Inferior parietal cortex (tissue), 1 donor: ENCODE measurements around the gene DNAH6.

ENCODE experiments used
- DNase-seq: peaks from one replicate; pipeline ENCODE4 v3.0.0-alpha.2; 2016; ENCODE audit errors: extremely low spot score

Gene DNAH6

DNA sequence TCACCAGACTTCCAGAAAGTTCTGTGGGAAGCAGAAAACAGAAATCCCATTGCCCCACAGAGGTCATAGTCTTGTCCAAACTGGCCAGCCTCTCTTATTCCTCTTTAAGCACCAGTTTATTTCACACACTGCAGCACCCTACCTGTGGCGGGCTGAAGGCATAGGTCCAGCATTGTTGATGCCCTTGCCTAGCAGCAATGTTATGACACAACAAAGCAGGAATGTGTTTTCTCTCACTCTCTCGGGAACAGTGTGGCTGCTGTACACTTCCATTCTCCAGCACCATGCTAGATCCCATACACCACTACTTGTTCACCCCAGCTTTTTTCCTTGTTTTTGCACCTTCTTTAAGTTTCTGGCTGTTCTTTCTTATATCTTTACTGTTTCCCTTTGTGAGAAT is 181.6 kb downstream of the DNAH6 start:
- no peak for DNase-seq

DNA sequence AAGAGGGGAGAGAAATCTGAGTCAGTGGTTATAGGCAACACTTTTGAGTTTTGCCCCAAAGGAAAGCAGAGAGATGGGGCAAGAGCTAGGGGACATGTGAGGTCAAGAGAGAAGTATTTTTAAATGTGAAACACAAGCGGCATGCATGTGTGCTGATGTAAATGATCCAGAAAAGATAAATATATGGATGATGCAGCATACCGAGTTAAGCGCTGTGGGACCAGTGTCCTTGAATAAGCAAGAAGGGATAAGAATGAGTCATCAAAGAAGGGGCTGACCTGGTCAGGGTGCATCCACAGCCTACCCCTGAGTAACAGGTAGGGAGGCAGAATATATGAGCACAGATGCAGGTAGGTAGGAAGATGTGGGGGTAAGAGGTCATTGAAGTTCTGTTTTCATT is 183.7 kb downstream of the DNAH6 start:
- DNase-seq: no peak

DNA sequence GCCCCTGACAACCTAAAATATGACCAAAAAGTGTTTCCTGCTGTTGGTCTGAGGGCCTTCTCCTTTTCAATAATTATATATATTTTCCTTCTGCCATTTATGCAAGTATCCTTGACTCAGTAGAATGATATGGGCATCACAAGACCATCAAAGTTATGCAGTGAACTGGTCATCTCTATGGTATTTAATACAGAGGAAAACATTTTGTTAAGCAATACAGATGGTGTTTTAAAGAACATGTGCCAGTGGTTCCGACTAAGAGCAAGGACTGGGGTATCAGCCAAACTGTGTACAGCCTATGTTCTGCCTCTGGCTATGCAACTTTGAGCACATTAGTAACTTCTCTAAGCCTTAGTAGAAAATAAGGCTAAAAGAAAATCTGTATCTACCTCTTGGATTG is 185.6 kb downstream of the DNAH6 start:
- no peak for DNase-seq

DNA sequence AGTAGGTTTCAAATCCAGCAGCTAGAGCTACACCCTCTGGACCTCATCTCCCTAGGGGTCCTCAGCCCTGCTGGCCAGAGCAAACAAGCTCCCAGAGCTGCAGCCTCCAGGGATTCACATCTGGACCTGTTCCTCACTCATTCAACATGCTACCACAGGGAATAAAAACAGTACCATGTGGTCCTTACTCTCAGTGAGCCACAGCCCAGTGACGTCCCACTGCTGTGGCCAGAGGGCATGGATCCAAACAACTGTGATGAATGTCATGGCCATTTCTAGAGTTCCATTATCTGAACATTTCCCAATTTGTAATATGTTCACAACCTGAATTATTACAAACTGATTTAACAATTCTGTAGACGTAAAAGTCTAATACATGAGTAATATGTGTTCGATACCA is 186.6 kb downstream of the DNAH6 start:
- DNase-seq: no peak

- no peak for DNase-seq
Observed at GRCh38 chr2:84703831-84704230, 187.5 kb downstream of the DNAH6 start.

DNA sequence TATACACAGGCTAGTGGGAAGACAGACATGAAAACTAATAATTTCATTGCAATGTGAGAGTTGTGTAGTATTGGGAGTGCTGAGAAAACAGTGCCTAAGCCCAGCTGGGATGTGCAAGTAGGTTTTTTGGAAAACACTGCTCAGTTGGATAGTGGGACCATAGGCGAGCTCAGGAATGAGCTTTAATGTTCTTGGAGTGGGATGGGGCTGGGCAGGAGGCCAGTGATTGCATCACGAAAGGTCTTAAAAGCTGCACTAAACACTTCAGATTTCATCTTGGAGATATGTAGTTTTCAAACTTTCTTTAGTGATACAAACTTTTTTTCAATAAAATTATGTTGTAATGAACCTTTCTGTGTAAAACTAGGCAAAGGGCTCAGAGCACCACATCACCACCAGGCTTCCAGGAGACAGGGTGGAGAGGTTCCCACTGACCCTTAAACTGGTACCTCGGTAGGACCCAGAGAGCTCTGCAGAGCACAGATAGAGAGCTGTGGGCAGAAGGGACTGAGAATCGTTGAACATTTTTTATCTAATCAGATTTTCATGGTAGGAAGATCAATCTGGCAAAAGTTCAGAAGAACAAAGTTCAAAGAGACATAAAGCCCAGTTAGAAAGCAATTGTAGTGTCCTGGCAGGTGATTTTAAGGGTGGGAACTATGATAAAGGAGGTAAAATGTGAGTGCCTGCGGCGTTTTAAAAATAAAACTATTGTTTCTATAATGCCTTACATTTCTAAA is 188.4 kb downstream of the DNAH6 start:
- no peak for DNase-seq

- no peak for DNase-seq
Observed at GRCh38 chr2:84705858-84706257, 189.6 kb downstream of the DNAH6 start.

DNA sequence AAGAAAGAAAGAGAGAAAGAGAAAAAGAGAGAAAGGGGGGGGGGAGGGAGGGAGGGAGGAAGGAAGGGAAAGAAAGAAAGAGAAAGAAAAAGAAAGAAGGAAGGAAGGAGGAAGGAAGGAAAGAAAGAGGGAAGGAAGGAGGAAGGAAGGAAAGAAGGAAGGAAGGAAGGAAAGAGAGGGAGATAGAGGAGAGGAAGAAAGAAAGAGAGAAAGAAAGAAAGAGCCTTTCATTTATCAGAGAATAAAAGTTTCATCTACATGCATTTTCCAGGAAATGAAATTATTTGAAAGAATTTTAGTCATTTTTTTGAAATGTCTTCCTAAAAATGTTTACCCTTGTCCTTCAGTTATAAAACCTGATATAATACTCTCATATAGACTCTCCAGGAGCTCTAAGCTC is 192.1 kb downstream of the DNAH6 start:
- no peak for DNase-seq

GRCh38 chr2:84711651-84712050 is 195.4 kb downstream of the DNAH6 start:
- DNase-seq: no peak

- DNase-seq: no peak
Observed at GRCh38 chr2:84713441-84713840, 197.1 kb downstream of the DNAH6 start.

- no peak for DNase-seq
Observed at GRCh38 chr2:84716564-84716963, 200.3 kb downstream of the DNAH6 start.

DNA sequence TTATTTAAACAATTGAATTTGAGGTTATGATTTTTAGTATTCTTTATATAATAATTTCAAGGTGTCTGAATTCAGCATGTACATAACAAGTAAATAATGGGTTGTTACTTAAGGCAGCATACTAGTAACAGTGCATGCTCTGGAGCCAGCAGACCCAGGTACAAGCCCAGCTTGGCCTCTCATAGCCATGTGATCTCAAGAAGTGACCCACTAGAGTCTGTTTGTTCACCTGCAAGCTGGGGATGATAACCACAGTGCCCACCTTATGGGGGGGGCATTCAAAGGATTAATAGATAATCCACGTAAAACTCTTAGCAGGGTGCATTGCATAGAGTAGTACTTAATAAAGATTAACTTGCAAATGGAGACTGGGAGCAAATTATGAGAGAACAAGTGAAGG is 201.0 kb downstream of the DNAH6 start:
- no peak for DNase-seq

DNA sequence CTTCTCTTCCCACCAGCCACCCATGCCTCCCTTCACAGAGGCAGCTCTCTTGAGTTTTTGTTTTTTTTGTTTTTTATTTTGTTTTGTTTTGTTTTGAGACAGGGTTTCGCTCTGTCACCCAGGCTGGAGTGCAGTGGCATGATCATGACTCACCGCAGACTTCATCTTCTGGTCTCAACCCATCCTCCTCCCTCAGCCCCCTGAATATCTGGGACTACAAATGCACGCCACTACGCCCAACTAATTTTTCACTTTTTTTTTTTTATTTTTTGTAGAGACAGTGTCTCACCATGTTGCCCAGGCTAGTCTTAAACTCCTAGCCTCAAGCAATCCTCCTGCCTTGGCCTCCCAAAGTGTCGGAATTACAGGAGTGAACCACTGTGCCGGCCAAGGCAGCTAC is 203.1 kb downstream of the DNAH6 start:
- no peak for DNase-seq

DNA sequence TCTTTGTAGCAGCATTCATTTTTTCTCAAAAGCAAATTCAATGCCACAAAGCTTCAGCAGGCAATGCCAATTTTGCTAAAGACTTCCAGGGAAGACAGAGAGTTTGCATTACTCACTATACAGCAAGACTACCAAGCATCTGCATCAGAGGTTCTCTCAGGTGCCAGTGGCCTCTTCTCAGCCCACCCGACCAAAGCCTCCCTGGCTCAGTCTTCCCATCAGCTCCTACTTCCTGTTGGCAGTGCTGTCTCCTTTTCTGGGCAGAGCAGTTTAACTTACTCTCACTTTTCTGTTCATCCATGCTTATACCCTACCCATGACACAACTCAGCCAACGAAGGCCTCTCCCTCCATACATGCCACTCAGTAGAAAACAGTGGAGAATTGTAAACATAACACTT is 207.5 kb downstream of the DNAH6 start:
- no peak for DNase-seq

- no peak for DNase-seq
Observed at GRCh38 chr2:84725717-84726116, 209.4 kb downstream of the DNAH6 start.

- DNase-seq: no peak
Observed at GRCh38 chr2:84727315-84727714, 211.0 kb downstream of the DNAH6 start.

DNA sequence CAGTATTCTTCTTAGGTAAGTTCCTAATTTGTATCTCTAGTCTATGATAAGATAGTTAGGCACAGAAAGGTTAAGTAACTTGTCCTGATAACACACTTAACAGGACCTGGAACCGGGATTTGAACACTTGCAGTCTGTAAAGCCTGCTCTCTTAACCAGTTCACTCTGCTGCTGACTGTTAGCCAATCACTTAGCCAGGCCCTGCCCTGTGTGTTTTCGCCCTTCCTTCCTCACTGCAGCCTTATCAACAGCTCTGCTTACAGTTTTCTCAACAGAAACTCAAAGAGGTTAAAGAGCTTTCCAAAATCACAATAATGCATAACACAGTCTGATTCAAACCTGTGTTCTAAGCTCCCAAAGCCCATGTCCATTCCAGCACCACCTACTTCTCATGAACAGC is 212.9 kb downstream of the DNAH6 start:
- no peak for DNase-seq

DNA sequence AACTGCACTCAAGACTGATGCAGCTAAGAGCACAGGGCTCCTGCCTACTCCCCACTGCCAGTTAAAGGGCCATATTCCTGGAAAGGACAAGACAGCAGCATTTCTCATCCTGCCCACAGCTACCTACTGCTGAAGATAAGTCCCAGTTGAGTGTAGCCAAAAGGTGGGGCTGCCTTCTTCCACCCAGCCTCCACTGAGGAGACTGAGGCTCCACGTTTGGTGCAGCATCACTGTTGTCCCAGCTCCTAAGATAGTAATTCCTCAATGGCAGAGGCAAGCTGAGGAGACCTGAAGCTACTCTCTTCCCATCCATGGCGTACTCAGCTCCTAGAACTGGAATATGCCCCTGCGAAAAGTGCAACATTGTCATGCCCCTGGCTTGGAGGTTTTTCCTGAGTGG is 214.9 kb downstream of the DNAH6 start:
- no peak for DNase-seq

DNA sequence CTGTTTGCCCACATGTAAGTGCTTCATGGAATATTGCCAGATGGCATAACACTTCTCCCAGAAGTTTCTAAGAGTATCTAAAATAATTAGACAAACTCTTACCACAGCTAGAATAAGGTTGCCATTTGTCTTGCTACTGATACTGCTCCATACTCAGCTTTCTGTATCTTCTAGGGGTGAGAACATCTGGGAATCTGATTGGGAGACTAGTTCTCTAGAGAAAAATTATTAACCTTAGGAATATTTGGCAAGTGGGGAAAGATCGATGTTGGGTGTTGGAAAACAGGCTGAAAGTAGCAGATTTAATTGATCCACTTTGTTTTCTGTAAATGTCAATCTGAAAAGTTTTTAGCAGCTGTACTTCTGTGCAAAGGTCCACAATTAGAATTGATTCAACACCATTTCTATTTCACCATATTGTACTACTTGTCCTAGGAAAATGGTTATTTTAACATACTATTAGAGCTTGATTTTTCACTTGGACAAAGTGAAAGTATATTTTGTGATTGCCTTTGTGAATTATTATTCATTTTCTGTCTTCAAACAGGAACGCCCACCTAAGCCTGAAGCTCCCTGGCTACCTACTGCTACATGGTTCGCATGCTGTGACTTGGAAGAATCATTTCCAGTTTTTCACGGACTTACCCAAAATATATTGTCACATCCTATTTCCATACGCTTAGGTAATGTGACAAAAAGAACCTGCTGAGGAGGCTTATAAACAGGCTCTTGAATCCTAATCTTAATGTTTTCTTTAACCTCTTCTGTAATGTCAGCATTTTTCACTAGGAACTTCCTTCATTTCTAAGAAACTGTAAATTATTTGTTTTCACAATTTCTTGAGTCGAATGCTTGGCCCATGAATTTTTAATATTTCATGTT is 216.8 kb downstream of the DNAH6 start:
- DNase-seq: no peak

DNA sequence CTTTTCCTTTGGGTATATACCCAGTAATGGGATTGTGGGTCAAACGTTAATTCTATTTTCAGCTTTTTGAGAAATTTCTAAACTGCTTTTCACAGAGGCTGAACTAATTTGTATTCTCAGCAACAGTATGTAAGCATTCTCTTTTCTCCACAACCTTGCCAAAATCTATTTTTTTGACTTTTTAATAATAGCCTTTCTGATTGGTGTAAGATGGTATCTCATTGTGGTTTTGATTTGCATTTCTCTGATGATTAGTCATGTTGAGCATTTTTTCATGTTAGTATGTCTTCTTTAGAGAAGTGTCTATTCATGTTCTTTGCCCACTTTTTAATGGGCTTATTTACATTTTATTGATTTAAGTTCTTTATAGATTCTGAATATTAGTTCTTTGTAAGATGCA is 219.1 kb downstream of the DNAH6 start:
- DNase-seq: no peak

- no peak for DNase-seq
Observed at GRCh38 chr2:84741182-84741822, 225.0 kb downstream of the DNAH6 start.

DNA sequence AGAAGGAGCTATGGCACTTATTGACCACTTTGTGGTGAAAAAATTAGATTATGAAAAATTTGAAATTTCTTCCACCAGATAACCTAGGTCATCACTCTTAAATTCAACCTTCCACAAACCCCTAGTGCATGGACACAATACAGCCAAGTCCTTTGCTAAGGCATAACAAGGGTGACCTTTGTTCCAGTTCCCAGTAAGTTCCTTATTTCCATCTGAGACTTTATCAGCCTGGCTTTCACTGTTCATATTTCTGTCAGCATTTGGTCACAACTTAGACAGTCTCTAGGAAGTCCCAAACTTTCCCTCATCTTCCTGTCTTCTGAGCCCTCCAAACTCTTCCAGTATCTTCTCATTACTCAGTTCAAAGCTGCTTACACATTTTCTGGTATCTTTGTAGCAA is 232.0 kb downstream of the DNAH6 start:
- no peak for DNase-seq

GRCh38 chr2:84749442-84749841 is 233.1 kb downstream of the DNAH6 start:
- DNase-seq: no peak
